MG63 (cell line): ENCODE measurements around the gene RBM48. TPM values are rescaled to one million over a fixed set of nuclear protein-coding genes. Genes with fewer than 3 reads are reported as not detected.
"Not testable (repeated sequence)": the region's sequence is repeated elsewhere in the genome, so short reads cannot be mapped to it uniquely, and the experiment has no call there.

Experiments
- DNase-seq: peaks from one replicate; pipeline ENCODE4 v3.0.0-alpha.2; 2020
- H3K27me3 ChIP-seq: fragments of 250-450 bp; sonication (Bioruptor Pico); 2 replicates; pipeline ENCODE4 v1.5.1; 2020; ENCODE audit warnings: mild to moderate bottlenecking, moderate library complexity
- H3K36me3 ChIP-seq: fragments of 250-450 bp; sonication (Bioruptor Pico); 2 replicates; pipeline ENCODE4 v1.5.1; 2020; ENCODE audit warnings: mild to moderate bottlenecking, moderate library complexity
- H3K4me3 ChIP-seq: fragments of 250-450 bp; sonication (Bioruptor Pico); 2 replicates; pipeline ENCODE4 v1.5.1; 2020; ENCODE audit warnings: mild to moderate bottlenecking, moderate library complexity
- H3K9me3 ChIP-seq: fragments of 250-450 bp; sonication (Bioruptor Pico); 2 replicates; pipeline ENCODE4 v1.5.1; 2020; ENCODE audit warnings: mild to moderate bottlenecking, moderate library complexity
- total RNA-seq: library from RNA; depleted of rRNA; stranded (reverse); fragments of >200 nt; shearing (Covaris generic); gene quantifications from 2 replicates; pipeline ENCODE4 v1.2.3, GENCODE V29; 2014; ENCODE audit warnings: low replicate concordance; rRNA removed

The RBM48 gene
- 1.8 and 2.0 TPM in 2 replicates for total RNA-seq

GRCh38 chr7:92528188-92528957, at the start of gene RBM48, which contains the start of gene PEX1:
TSS of gene RBM48 (plus strand) at chr7:92528795. CDS start at chr7:92528814, 19 bp downstream.
TSS of gene PEX1 (minus strand) at chr7:92528520. CDS start at chr7:92528435, 85 bp downstream.
- Histone ChIP-seq H3K27me3 (no peaks in the 10 kb centered on the region), H3K9me3 (no peaks in the 10 kb centered on the region), H3K36me3 (peaks cover 16% of the 10 kb centered on the region), H3K4me3 (peak within 1 kb of the TSS; percentile 89)
- peak; percentile 94 for DNase-seq

- not testable (repeated sequence) for H3K9me3 ChIP-seq, H3K27me3 ChIP-seq, DNase-seq, H3K4me3 ChIP-seq, H3K36me3 ChIP-seq
Observed at GRCh38 chr7:92479146-92479545, 49.4 kb upstream of the RBM48 start.

- not testable (repeated sequence) for H3K9me3 ChIP-seq, H3K36me3 ChIP-seq, H3K4me3 ChIP-seq, DNase-seq, H3K27me3 ChIP-seq
Observed at GRCh38 chr7:92483624-92484023, 45.0 kb upstream of the RBM48 start.

- not testable (repeated sequence) for H3K27me3 ChIP-seq, H3K36me3 ChIP-seq, H3K4me3 ChIP-seq, H3K9me3 ChIP-seq, DNase-seq
Observed at GRCh38 chr7:92484226-92484625, 44.4 kb upstream of the RBM48 start.

DNA sequence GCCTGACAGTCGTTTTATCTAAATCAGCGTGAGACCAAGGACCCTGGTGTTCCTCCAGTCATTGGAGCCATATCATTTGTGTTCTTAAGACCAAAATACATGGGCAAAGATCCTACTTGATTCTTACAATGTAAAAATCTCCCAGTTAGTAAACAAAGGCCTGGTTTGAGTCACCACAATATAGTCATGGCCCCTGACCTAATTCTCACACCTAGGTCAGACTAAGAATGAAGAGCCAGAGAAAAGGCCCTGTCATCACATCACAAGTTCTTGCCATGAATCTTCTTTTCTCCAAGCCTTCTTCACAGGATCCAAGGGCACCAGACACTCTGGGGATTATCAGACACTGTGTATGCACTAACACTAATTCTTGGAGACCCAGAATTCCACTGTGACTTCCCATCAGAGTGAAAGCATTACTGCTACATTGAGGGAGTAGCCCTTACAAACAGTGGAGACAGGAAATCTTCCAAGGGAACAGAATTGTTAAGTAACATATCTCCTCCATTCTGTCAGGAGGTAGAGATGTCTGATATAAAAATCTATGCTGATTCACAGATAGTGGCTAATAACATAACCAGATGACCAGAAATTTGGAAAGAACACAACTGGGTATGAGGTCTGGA, 43.2 kb upstream of the RBM48 start:
- DNase-seq, result no peak
- Histone ChIP-seq H3K27me3 (no peaks in the 10 kb centered on the region), H3K9me3 (no peaks in the 10 kb centered on the region), H3K36me3 (peaks cover 4% of the 10 kb centered on the region; the same call in 1 of the 2 replicates), H3K4me3 (no peak overlapping the region)

- Histone ChIP-seq H3K9me3 (no peaks in the 10 kb centered on the region), H3K36me3 (peaks cover 4% of the 10 kb centered on the region; the same call in 1 of the 2 replicates), H3K27me3 (no peaks in the 10 kb centered on the region), H3K4me3 (no peak overlapping the region)
- no peak for DNase-seq
Observed at GRCh38 chr7:92485974-92486373, 42.6 kb upstream of the RBM48 start.

DNA sequence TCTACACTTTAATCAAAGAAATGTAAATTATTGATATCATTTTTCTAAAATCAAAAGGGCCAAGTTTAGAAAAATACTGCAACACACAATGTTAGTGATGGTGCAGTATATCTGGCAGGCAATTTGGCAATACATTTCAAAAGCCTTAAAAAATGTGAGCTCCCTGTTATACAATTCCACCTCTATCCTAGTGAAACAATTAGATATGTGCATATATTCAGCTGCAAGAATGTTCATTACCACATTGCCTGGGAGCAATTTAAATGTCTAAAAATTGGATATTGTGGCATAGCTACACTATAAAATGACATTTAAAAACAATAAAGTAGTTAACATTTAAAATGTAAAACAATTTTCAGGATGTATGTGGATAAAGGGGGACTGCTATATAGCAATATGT, 40.8 kb upstream of the RBM48 start:
- H3K9me3 ChIP-seq, result no peaks in the 10 kb centered on the region
- H3K27me3 ChIP-seq, result no peaks in the 10 kb centered on the region
- no peak overlapping the region for H3K4me3 ChIP-seq
- peaks cover 4% of the 10 kb centered on the region; the same call in 1 of the 2 replicates for H3K36me3 ChIP-seq
- no peak for DNase-seq

DNA sequence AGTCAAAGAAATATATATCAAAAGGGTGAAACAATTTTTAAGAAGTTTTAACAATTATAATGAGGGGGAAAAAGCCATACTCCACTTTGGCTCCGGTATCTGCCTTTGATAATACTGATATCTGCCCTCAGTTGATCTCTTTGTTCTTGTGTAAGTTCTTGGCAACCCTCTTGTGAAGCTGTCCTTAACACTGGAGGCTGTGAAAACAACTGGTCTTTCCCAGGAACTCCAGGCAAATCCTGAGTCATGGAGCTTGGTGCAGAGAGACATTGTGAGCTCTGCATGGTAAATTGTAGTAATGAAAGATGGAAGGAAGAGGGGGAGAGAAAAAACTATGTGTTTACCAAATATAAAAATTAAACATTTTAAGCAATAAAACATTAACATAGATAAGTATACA, 39.0 kb upstream of the RBM48 start:
- no peak for DNase-seq

GRCh38 chr7:92496876-92497275, 31.7 kb upstream of the RBM48 start:
- Histone ChIP-seq H3K36me3 (no peaks in the 10 kb centered on the region), H3K4me3 (no peak overlapping the region), H3K9me3 (no peaks in the 10 kb centered on the region), H3K27me3 (no peaks in the 10 kb centered on the region)
- DNase-seq, result no peak

More for the DNA sequence above, 39.0 kb upstream of the RBM48 start:
- no peaks in the 10 kb centered on the region for H3K9me3 ChIP-seq
- H3K36me3 ChIP-seq, result peaks cover 4% of the 10 kb centered on the region; the same call in 1 of the 2 replicates
- H3K4me3 ChIP-seq, result no peak overlapping the region
- H3K27me3 ChIP-seq, result no peaks in the 10 kb centered on the region

- Histone ChIP-seq H3K27me3 (no peaks in the 10 kb centered on the region), H3K4me3 (no peak overlapping the region), H3K36me3 (no peaks in the 10 kb centered on the region), H3K9me3 (no peaks in the 10 kb centered on the region)
- DNase-seq, result no peak
Observed at GRCh38 chr7:92498557-92498956, 30.0 kb upstream of the RBM48 start.

DNA sequence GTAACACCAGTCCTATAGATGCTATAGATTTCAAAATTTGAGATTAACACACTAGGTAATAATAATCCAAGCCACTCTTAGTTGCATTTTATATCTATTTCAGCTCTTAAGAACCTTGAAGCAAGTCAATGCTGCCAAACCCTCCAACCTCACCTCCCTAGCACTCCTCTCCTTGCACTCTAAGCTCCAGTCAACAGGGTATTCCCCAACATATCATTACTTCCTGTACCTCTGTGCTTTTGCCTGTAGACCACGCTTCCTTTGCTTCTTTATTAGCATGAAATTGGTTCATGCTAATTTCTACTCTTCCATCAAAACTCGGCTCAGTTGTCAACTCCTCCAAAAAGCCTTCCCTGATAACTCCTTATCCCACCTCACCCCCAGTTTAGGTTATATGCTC, 24.8 kb upstream of the RBM48 start:
- Histone ChIP-seq H3K36me3 (no peaks in the 10 kb centered on the region), H3K27me3 (no peaks in the 10 kb centered on the region), H3K9me3 (no peaks in the 10 kb centered on the region), H3K4me3 (no peak overlapping the region)
- DNase-seq, result no peak

DNA sequence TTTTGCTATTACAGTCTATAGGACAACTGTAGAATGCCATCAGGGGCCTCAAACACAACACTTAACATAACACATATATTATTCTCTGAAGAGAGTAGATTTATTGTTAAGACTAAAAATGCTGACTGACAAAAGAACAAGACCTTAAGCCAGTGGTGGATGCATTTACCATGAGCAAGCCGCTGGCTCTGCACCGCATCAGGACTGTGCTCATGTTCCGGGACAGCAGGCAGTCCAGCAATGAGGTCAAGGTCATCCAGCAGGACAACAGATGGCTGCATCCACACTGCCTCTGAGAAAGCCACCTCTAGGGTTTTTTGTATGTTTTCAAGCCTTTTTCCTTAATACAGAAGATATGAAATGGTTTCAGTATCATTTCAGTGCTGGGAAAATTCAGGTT, 24.0 kb upstream of the RBM48 start:
- Histone ChIP-seq H3K27me3 (no peaks in the 10 kb centered on the region), H3K9me3 (no peaks in the 10 kb centered on the region), H3K4me3 (no peak overlapping the region), H3K36me3 (no peaks in the 10 kb centered on the region)
- DNase-seq, result no peak

- Histone ChIP-seq H3K9me3 (no peaks in the 10 kb centered on the region), H3K27me3 (no peaks in the 10 kb centered on the region), H3K4me3 (no peak overlapping the region), H3K36me3 (no peaks in the 10 kb centered on the region)
- DNase-seq, result no peak
Observed at GRCh38 chr7:92506363-92506762, 22.2 kb upstream of the RBM48 start.

DNA sequence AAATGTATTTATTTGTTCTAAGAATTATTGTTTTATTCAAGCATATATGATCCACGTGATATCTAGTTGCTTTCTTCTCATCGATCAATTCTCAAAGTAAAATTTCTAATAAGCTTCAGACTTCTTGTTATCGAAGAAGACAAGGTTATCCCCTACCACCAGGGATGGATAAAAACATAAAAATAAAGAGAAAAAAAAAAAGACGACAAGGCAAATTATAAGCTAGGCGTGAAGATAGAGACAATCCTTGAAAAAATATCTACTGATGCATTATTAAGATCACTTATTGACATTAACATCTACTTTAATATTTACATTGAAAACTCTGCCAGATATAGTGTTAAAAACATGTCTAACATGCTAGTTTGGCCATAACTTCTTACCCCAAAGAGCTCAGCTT, 19.6 kb upstream of the RBM48 start:
- H3K4me3 ChIP-seq, result no peak overlapping the region

GRCh38 chr7:92513167-92513902, 15.3 kb upstream of the RBM48 start:
- Histone ChIP-seq H3K36me3 (no peaks in the 10 kb centered on the region), H3K4me3 (no peak overlapping the region), H3K27me3 (no peaks in the 10 kb centered on the region), H3K9me3 (no peaks in the 10 kb centered on the region)
- DNase-seq, result no peak

More for the DNA sequence above, 19.6 kb upstream of the RBM48 start:
- H3K36me3 ChIP-seq, result no peaks in the 10 kb centered on the region
- H3K27me3 ChIP-seq, result no peaks in the 10 kb centered on the region
- no peaks in the 10 kb centered on the region for H3K9me3 ChIP-seq
- no peak for DNase-seq

DNA sequence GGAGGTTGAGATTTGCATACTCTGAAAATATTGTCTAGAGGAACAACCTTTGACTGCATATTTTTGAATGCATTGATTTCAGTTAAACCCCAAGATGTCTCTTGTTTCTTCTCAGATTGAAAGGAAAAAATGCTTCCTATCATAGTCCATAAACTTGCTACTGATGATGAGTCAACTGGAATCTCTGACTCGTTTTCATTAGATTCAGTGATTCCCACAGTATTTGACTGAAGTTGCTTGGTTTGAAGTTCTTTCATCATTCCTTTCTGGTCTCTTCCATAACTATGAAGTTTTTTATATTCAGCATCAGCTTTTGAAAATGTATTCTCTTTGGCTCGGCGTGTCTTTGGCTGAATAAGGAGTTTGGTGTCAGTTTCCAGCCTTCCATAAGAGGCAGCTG, 11.0 kb upstream of the RBM48 start:
- no peaks in the 10 kb centered on the region for H3K9me3 ChIP-seq
- H3K36me3 ChIP-seq, result no peaks in the 10 kb centered on the region
- DNase-seq, result no peak
- no peak overlapping the region for H3K4me3 ChIP-seq
- H3K27me3 ChIP-seq, result no peaks in the 10 kb centered on the region

DNA sequence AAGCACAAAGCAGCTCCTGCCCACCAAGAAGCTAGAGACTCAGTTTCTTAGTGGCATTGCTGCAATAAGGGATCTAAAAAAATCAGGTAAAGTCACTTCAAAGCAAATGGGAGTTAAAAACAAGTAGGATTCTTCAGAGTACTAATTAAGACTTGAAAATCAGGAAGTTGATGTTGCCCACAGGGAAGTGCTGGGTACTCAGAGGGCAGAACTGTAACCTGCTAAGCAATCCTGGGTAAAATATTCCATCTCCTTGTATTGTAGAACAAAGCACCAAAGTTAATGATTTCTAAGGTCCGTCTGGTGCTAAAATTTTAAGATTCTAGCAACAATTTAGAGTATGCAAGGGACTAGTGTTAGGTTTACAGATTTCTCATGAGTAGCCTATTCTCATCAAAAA, 8.6 kb upstream of the RBM48 start:
- no peak for DNase-seq
- Histone ChIP-seq H3K9me3 (no peaks in the 10 kb centered on the region), H3K36me3 (no peaks in the 10 kb centered on the region), H3K27me3 (no peaks in the 10 kb centered on the region), H3K4me3 (no peak overlapping the region)
